Measurements from ENCODE around the gene CACNA1B. TPM values are rescaled to one million over a fixed set of nuclear protein-coding genes. Genes with fewer than 3 reads are reported as not detected.

The CACNA1B gene
- total and polyA plus RNA-seq, 9 of the 15 experiments (the other 6 are each of a cell fraction or from before 2014, with no cell fraction given), result 0.01 to 0.04 TPM; not detected in 7

- TF ChIP-seq ARID4B (CRISPR knock-in tag; IDR thresholded peaks at IDR 0.05) (no peak), ZNF134 (CRISPR knock-in tag; conservative IDR thresholded peaks at IDR 0.05) (no peak), ILF3 (IDR thresholded peaks at IDR 0.05; ENCODE audit: borderline replicate concordance) (no peak), ZNF280B (CRISPR knock-in tag; IDR thresholded peaks at IDR 0.05) (no peak), TEAD4 (IDR thresholded peaks at IDR 0.05; ENCODE audit: low read length) (no peak), TEAD4 (CRISPR knock-in tag; IDR thresholded peaks at IDR 0.05; ENCODE audit: borderline replicate concordance) (no peak)
Observed at GRCh38 chr9:137876781-137877386, 698 bp upstream of the CACNA1B start (continued).
